GM19397 (cell line): ENCODE measurements around the gene URM1.
"Not testable (repeated sequence)": the region's sequence is repeated elsewhere in the genome, so short reads cannot be mapped to it uniquely, and the experiment has no call there.

Experiments used
- ATAC-seq: cut with Tn5 transposase; IDR thresholded peaks from one replicate; pipeline ENCODE4 v1.9.1; 2021; ENCODE audit warnings: mild to moderate bottlenecking, moderate library complexity; ENCODE audit not compliant: unreplicated experiment

The URM1 gene

DNA sequence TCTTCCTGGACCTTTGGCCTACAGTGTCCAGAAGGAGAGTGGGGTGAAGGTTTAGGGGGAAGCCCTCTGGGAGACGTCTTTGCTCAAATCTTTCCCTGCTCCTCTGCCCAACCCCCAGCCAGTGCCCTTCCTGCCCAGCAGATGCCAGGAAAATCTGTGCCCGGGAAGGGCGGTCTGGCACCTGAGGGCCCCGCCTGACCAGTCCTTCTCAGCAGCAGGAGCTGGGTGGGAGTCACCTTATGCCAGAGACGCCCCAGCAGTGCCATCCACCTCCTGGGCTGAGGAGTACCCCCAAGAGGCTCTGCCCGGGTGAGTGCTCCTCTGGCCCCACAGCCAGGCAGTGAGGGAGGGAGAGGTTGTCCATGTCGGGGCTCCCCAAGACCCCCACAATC is 34.6 kb downstream of the URM1 start:
- ATAC-seq: no peak

GRCh38 chr9:128406848-128407391 is 35.7 kb downstream of the URM1 start:
- ATAC-seq: no peak

DNA sequence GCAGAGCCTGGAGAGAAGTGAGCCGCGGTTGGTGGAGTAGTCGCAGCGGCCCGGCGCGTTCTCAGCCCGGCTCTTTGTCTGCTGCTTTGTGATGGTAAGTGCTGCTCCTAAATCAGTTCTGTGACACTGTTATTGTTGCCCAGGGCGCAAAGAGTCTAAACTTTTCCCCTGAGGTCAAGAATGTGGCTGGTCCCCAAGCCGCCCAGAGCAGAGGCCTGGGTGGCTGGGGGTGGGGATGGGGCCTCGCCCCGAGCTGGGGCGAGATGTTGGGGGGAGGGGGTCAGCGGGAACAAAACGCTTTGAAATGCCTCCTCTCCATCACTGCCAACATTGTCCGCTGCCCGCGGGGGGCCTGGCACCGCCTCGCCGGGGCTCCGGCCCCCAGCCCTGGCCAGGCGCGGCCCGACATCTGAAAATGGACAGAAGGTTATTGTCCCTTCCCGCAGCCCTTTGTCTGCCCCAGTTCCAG is 37.8 kb downstream of the URM1 start:
- ATAC-seq: no peak

- no peak for ATAC-seq
Measured at GRCh38 chr9:128409450-128409849, 38.3 kb downstream of the URM1 start.

DNA sequence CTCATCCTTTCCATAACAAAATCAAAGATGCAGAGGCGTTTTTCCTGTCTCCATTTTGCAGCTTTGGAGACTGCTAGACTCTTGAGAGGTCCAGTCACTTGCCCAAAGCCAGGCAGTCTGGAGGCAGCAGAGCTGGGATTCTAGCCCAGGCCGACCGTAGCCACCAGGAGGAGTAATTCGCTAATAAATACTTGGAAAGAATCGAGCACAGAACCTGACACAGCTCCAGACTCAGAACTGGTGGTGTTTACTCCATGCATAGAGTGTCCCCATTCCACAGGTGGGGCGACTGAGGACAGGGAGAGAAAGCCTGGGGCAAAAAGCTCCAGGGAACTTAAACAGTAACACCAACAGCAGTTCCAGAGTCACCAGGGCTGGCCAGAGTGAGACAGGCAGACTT is 38.8 kb downstream of the URM1 start:
- no peak for ATAC-seq

DNA sequence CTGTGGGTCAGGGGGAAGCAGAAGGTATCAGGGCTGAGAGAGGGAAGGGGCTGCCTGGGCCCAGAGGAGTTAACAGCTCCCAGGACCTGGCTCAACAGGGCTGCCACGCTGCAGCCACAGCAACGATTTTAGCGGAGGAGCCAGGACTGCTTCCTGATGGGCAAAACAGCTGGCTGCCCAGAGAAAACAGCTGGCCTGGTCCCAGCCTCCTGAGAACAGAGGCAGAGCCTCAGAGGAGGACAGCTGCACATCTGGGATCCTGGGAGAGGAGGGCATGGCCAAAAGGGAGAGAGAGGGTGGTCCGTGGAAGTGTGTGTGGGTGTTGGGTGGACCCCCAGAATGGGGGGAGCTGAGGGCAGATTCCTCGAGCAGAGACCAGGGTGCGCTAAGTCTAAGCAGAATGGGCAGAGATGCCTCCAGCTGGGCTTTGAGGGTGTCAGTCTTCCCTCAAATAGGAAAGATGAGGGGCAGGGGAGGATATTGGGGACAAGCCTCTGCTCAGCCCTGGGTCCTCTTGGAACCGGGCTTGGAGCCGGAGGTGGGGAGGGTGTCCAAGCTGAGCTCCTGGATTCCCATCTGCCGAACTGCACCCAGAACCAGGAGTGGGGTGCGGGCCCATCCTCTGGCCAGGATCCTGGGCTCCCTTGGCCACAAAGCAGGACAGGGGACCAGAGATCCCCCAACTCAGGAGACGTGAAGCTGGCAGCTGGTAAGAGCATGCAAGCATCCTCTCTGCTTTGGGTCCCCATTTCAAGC is 40.4 kb downstream of the URM1 start:
- ATAC-seq: no peak

DNA sequence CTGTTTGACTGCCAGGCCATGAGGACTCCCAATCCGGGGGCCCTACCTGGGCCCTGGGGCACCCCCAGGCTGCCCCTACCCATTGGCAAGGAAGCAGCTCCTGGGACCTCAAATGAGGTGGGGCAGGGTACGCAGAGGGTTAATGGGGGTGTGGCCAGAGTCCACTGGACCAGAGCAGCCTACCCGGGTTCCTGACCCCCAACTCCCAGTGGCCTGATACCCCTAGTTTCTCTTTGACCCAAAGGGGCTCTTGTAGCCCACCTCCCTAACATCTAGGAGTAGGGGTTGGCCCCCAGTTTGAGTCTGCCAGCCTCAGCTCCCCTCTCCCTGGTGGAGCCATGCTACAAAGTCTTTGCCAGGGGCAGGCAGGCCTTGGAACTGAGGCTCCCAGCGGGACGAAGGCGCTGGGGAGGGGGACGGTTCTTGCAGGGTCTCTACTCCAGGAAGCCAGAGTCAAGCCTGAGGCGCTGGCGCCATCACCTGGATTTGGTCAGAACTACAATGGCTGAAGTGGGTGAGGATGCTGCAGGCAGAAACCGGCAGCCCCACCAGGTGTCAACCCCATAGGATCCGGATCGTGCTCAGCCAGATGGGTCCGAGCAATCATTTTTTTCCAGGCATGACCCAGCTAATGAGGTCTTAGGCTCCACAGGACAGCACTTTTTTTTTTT is 41.1 kb downstream of the URM1 start:
- no peak for ATAC-seq

DNA sequence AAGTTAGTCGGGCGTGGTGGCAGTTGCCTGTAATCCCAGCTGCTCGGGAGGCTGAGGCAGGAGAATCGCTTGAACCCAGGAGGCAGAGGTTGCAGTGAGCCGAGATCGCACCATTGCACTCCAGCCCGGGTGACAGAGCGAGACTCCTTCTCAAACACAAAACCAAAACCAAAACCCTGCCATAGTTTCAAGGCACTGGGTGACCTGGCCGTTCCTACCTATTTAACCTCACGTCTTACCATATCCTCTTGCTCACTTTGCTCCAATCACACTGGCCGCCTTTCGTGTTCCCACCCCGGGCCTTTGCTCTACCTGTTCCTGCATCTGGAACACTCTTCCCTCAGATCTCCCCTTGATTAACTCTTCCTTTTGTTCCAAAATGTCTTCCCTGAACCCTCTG is 42.6 kb downstream of the URM1 start:
- ATAC-seq: not testable (repeated sequence)

DNA sequence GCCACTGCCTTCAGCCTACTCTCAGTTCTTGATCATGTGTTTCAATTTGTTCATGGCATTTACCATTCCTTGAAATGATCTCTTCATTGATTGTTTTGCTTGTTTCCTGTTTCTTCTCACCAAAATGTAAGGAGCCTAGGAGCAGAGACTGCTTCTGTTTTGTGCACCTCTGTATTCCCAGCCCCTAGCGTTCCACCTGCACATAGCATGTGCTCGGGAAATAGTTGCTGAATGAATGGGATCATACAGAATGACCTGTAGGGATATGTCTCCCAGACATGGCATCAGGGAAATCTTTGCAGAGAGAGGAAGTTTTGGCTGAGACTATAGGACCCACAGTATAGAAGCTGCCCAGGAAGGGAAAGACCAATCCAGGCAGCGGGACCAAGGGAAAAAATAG is 43.3 kb downstream of the URM1 start:
- no peak for ATAC-seq

GRCh38 chr9:128415281-128415680 is 44.1 kb downstream of the URM1 start:
- no peak for ATAC-seq

DNA sequence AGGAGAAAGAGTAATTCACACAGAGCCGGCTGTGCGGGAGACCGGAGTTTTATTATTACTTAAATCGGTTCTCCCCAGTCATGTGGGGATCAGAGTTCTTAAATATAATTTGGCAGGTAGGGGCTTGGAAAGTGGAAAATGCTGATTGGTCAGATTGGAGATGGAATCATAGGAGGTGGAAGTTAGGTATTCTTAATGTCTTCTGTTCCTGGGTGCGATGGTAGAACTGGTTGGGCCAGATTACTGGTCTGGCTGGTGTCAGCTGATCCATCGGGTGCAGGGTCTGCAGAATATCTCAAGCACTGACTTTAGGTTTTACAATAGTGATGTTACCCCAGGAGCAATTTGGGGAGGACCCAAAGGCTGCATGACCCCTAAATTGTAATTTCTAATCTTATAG is 44.8 kb downstream of the URM1 start:
- ATAC-seq: no peak

DNA sequence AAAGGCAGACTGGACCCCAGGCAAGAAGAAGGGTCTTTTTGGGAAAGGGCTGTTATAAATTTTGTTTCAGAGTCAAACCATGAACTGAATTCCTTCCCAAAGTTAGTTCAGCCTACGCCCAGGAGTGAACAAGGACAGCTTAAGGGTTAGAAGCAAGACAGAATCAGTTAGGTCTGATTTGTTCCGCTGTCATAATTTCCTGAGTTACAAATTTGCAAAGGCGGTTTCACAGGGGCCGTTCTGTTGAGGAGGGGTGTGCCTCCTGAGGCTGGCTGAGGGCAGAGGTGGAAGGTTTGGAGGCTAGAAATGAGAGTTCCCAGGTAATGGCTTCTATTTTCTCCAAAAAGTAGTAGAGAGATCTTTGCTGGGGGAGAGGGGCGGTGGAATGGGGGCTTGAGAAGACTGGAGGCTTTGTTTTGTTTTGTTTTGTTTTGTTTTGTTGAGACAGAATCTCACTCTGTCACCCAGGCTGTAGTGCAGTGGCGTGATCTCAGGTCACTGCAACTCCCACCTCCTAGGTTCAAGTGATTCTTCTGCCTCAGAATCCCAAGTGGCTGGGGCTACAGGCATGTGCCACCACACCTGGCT is 45.4 kb downstream of the URM1 start:
- no peak for ATAC-seq

DNA sequence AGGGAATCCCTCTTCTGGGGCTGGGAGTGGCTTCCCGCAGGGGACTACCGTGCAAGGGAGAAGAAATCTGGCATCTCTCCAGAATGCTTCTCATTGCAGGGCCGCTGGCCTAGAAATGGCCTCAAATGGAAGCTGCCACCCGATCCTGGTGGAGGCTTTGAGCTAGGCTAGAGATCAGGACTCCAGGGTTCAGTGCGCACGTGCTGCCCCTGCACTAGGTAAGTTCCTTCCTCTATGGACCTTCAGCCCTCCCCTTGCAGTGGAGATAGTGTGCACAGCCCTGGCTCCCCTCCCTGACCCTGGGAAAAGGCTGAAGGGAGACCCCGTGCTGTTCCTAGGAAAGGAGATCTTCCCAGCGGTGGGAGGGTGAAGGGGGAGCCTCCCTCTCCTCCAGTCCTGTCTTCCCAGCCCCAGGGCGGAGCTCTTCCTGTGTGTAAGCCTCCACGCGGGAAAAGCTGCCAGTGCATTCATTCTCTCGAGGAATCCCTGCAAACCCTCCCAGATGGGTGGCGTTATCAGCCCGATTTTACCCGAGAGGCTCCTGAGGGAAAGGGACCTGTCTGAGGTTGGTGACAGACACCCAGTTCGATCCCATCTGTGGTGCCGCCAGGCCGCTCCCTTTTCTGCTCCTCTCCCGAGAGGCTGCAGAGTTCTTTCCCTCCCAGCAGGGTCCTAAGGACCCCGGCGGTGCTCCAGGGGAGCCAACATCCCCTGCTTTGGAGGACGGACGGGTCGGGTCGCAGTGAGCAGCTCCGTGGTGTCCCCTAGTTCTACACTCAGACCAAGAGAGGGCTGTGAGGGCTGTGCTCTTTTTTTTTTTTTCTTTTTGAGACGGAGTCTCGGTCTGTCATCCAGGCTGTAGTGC is 48.1 kb downstream of the URM1 start:
- no peak for ATAC-seq

GRCh38 chr9:128420060-128420650 is 49.0 kb downstream of the URM1 start:
- ATAC-seq: peak; percentile 69

DNA sequence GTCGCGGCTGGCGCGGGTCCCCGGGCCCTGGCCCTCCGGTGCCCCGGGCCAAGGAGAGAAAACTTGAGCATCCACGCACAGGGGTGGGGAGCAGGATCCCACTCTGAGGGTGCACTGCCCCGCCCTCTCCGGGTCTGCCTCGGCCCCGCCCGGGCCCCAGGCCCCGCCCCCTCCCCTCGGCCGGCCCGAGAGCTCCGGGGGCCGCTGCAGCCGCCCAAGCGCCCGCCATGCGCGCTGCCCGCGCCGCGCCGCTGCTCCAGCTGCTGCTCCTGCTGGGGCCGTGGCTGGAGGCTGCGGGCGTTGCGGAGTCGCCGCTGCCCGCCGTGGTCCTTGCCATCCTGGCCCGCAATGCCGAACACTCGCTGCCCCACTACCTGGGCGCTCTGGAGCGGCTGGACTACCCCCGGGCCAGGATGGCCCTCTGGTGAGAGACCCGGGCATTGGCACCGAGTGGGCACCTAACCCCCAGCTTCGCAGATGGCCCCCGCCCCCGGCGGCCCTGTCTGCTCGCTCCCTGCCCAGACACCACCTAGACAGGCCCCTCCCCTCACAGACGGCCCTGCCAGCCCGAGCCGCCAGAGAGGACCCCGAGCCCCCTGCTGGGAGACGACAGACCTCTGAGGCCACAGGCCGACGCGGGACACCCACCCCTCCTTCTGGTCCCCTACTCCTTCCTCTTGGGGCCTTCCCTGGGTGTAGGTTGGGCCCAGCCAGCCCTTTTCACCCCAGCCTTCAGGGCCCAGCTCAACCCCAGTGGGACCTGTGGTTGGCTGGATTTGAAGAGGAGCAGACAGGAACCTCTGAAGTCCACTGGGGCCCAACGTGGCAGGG is 49.7 kb downstream of the URM1 start, which contains the start of gene CERCAM:
Gene CERCAM (plus strand): TSS at position 207 of the 831 bp plus-strand sequence. CDS start 21 bp downstream, at position 228.
- peak; percentile 65 for ATAC-seq

DNA sequence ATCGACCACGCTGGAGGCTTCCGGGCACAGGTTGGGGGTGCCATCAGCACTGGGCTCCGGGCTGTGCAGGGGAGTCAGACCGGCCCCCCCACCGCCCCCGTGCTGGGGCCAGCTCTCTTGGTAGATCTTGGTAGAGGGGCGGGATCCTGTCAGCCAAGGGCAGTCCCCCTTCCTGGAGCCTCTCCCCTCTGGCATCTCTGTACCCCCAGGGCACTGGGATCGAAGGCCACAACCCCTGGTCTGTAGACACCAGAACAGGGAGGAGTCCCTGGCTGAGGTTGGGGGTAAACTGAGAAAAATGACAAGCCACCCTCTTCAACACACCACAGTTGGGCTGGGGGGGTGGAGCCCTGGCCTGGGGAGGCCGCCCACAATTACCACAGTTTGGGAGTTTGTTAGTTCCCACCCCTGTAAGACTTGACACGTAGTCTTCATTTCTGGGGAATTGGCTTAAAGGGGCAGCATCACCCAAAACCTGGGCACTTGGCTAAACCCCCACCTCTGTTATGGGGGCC is 50.4 kb downstream of the URM1 start:
- ATAC-seq: no peak

- not testable (repeated sequence) for ATAC-seq
Measured at GRCh38 chr9:128422022-128422782, 51.0 kb downstream of the URM1 start.

DNA sequence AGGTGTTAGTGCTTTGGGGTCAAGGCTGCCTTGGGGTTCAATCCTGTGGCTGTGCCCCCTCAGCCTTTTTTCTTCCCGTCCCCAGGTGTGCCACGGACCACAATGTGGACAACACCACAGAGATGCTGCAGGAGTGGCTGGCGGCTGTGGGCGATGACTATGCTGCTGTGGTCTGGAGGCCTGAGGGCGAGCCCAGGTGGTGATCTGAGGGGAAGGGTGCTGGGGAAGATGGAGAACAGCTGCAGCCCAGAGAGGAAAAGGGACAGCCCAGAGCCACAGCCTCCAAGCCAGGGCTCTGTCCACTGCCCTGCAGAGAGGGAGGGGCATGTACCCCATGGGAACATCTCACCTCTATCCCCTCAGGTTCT is 51.6 kb downstream of the URM1 start:
- ATAC-seq: no peak

- ATAC-seq: not testable (repeated sequence)
Measured at GRCh38 chr9:128423356-128423755, 52.2 kb downstream of the URM1 start.
